Transverse colon (tissue), 4 donors: Measurements from ENCODE around the gene GSX1. TPM values are rescaled to one million over a fixed set of nuclear protein-coding genes. Genes with fewer than 3 reads are reported as not detected.
A peak's percentile ranks its signal among the peaks of the same experiment; 100 is the strongest.

Source experiments
- DNase-seq: peaks from one replicate; pipeline ENCODE4 v3.0.0-alpha.2; 2019
- H3K27ac ChIP-seq, 4 donors: fragments of 200-600 bp; sonication (generic); 2 replicates each; pipeline ENCODE4 v1.5.1; 2016 to 2018; ENCODE audit warnings: inconsistent platforms in 4 of 4
- H3K27me3 ChIP-seq: fragments of 200-600 bp; sonication (generic); 2 replicates; pipeline ENCODE4 v1.5.1; 2017; ENCODE audit warnings: inconsistent platforms
- H3K36me3 ChIP-seq, 4 donors: fragments of 200-600 bp; sonication (generic); 2 replicates each; pipeline ENCODE4 v1.5.1; 2017 to 2019; ENCODE audit warnings: inconsistent platforms in 4 of 4
- H3K4me1 ChIP-seq, 4 donors: fragments of 200-600 bp; sonication (generic); 2 replicates each; pipeline ENCODE4 v1.5.1; 2017 to 2020; ENCODE audit warnings: inconsistent platforms in 4 of 4
- H3K4me3 ChIP-seq, 4 donors: fragments of 200-600 bp; sonication (generic); 1 replicate in 1 of 4; 2 replicates in 3 of 4; pipeline versions ENCODE4 v1.5.1 to v1.6.1; 2017 to 2019; ENCODE audit warnings: inconsistent platforms in 4 of 4
- H3K9me3 ChIP-seq, 2 donors: fragments of 200-600 bp; sonication (generic); 2 replicates each; pipeline ENCODE4 v1.5.1; 2017 to 2019; ENCODE audit warnings: inconsistent platforms in 2 of 2
- CTCF ChIP-seq, 5 experiments: fragments of 200-600 bp in 3 of 5; fragments of 450-650 bp in 2 of 5; sonication (generic) in 3 of 5; IDR thresholded peaks; 1 replicate in 2 of 5; 2 replicates in 3 of 5; pipeline ENCODE4 v1.5.1; 2016 to 2017; ENCODE audit warnings: antibody characterized with exemption in 5 of 5, inconsistent platforms in 3 of 5, mild to moderate bottlenecking in 2 of 5, moderate library complexity in 1 of 5
- EP300 ChIP-seq: sonication (generic); formaldehyde crosslinking; IDR thresholded peaks from one replicate; pipeline ENCODE4 v1.6.1; 2017; ENCODE audit warnings: antibody characterized with exemption, low read depth
- POLR2A ChIP-seq: fragments of 450-650 bp; IDR thresholded peaks from one replicate; pipeline ENCODE4 v1.6.1; 2016; ENCODE audit warnings: antibody characterized with exemption, mild to moderate bottlenecking, moderate library complexity
- POLR2AphosphoS5 ChIP-seq, 3 donors: sonication (generic); formaldehyde crosslinking; IDR thresholded peaks; one replicate each; pipeline ENCODE4 v1.6.1; 2016; ENCODE audit warnings: antibody characterized with exemption in 3 of 3
- WGBS, 2 donors: methylation state at CpG; one replicate each; pipeline ENCODE4 v1.1.5; 2018; ENCODE audit warnings: low coverage in 1 of 2; 5-methylcytosine and 5-hydroxymethylcytosine counted together
- in situ Hi-C, 4 donors: fragments of 200-750 bp; cut with MboI; loops; one replicate each; pipeline versions ENCODE4 v1.15.0 to v1.15.1; 2017; ENCODE audit warnings: low sequenced_read_pairs in 3 of 4, low pct_ligation_motif_present in 1 of 4, low pct_unique_long_range_greater_than_20kb in 1 of 4
- intact Hi-C: fragments of 100-400 bp; cut with DNase I; formaldehyde crosslinking; loops from one replicate; pipeline ENCODE4 v1.15.1; 2023; ENCODE audit warnings: low total_unique reads
- total RNA-seq, 4 donors: library from RNA; depleted of rRNA; stranded (reverse); fragments of >200 nt; gene quantifications; one replicate each; pipeline ENCODE4 v1.1.0, GENCODE V29; 2016

GSX1 gene
- total RNA-seq, 4 donors from 2014 or later: not detected

- Histone ChIP-seq H3K4me1 (peaks cover 0 to 16% (median 9%) of the 10 kb centered on the region in 4 donors), H3K27ac (no peak overlapping the region), H3K36me3 (no peaks in the 10 kb centered on the region), H3K27me3 (peaks cover 68% of the 10 kb centered on the region), H3K4me3 (no peak overlapping the region), H3K9me3 (no peaks in the 10 kb centered on the region)
- intact Hi-C loops (loop anchor here (5.0 kb wide), 1 partner anchor 453 kb away; no protein-coding TSS in a partner anchor), in situ Hi-C loops (loop anchor here (5.0 to 25.0 kb wide), 7 partner anchors 157 to 838 kb away; no protein-coding TSS in a partner anchor)
- DNase-seq: no peak
- TF ChIP-seq POLR2A (no peak), CTCF (IDR thresholded peaks at IDR 0.05) (no peak), EP300 (no peak), POLR2AphosphoS5 (IDR thresholded peaks at IDR 0.05) (no peak)
- 21 to 38% methylated on average over 2 to 5 of the region's 5 CpGs for WGBS, 2 donors
Observed at GRCh38 chr13:27825072-27825471, 32.8 kb downstream of the GSX1 start.

- 9 to 19% methylated on average over 3 to 28 of the region's 30 CpGs for WGBS, 2 donors
- Histone ChIP-seq H3K27ac (no peak overlapping the region), H3K36me3 (no peaks in the 10 kb centered on the region), H3K4me3 (peak overlapping the region in 1 of 4 donors; percentile 25), H3K27me3 (peaks cover 65% of the 10 kb centered on the region), H3K4me1 (peaks cover 0 to 19% (median 12%) of the 10 kb centered on the region in 4 donors), H3K9me3 (no peaks in the 10 kb centered on the region)
- in situ Hi-C loops: loop anchor here (5.0 to 25.0 kb wide), 7 partner anchors 156 to 839 kb away; no protein-coding TSS in a partner anchor
- TF ChIP-seq POLR2AphosphoS5 (IDR thresholded peaks at IDR 0.05): no peak
- peak; percentile 91 to 94 (median 94) for TF ChIP-seq CTCF (IDR thresholded peaks at IDR 0.05)
- TF ChIP-seq EP300: no peak
- no peak for TF ChIP-seq POLR2A
- peak; percentile 85 for DNase-seq
- intact Hi-C loops: loop anchor here (2.0 to 5.0 kb wide), 2 partner anchors 294 to 454 kb away; no protein-coding TSS in a partner anchor
Observed at GRCh38 chr13:27826379-27827353, 34.4 kb downstream of the GSX1 start.

- WGBS, 2 donors: 71 to 77% methylated on average over 1 to 4 of the region's 4 CpGs
- Histone ChIP-seq H3K27me3 (peaks cover 63% of the 10 kb centered on the region), H3K9me3 (no peaks in the 10 kb centered on the region), H3K4me1 (peaks cover 0 to 19% (median 12%) of the 10 kb centered on the region in 4 donors), H3K36me3 (no peaks in the 10 kb centered on the region), H3K4me3 (no peak overlapping the region), H3K27ac (no peak overlapping the region)
- intact Hi-C loops (loop anchor here (2.0 to 5.0 kb wide), 2 partner anchors 295 to 455 kb away; no protein-coding TSS in a partner anchor), in situ Hi-C loops (loop anchor here (5.0 to 25.0 kb wide), 7 partner anchors 155 to 840 kb away; no protein-coding TSS in a partner anchor)
- TF ChIP-seq EP300 (no peak), POLR2A (no peak), POLR2AphosphoS5 (IDR thresholded peaks at IDR 0.05) (no peak), CTCF (IDR thresholded peaks at IDR 0.05) (no peak)
- DNase-seq: no peak
Observed at GRCh38 chr13:27827646-27828045, 35.4 kb downstream of the GSX1 start.

DNA sequence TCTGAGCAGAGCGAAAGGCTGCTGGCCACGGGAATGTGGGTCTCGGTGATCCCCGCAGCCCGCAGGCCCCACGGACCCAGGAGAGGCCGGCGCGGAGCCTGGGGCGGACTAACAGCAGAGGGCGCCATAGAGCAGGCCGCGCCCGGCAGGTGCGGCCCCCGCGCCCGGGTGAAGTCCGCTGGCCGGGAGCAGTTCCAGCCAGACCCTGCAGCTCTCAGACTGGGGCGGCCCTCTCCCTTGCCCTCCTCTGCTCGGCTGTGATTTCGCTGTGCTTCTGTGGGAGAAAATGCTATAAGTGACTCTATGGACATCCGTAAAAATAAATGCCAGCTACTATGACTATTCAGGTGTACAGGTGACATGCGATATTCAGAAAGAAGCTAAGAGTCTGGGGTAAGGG, 37.7 kb downstream of the GSX1 start:
- no peaks in the 10 kb centered on the region for H3K36me3 ChIP-seq
- WGBS, 2 donors: 0 to 3% methylated on average over 3 to 5 of the region's 25 CpGs
- H3K4me1 ChIP-seq: peaks cover 0 to 19% (median 12%) of the 10 kb centered on the region in 4 donors
- peak overlapping the region in 1 of 4 donors; percentile 41 for H3K4me3 ChIP-seq
- no peaks in the 10 kb centered on the region for H3K9me3 ChIP-seq
- intact Hi-C loops (loop anchor here (5.0 kb wide), 1 partner anchor 152 kb away; no protein-coding TSS in a partner anchor), in situ Hi-C loops (loop anchor here (10.0 to 25.0 kb wide), 2 partner anchors 155 to 843 kb away; partner anchors contain the start of gene URAD (in 3 of the 4))
- peak; percentile 71 for DNase-seq
- H3K27me3 ChIP-seq: peaks cover 60% of the 10 kb centered on the region
- TF ChIP-seq EP300: no peak
- TF ChIP-seq CTCF (IDR thresholded peaks at IDR 0.05): peak; percentile 80 to 97 (median 96)
- H3K27ac ChIP-seq: no peak overlapping the region
